Ishikawa (cell line): Measurements from ENCODE around the gene PROK1.

Source experiments
- CEBPB ChIP-seq: IDR thresholded peaks from 2 replicates; pipeline ENCODE4 v1.6.1; 2012
- CREB1 ChIP-seq: IDR thresholded peaks from 2 replicates; pipeline ENCODE4 v1.6.1; 2012; ENCODE audit warnings: low read depth
- EGR1 ChIP-seq: IDR thresholded peaks from 2 replicates; pipeline ENCODE4 v1.6.1; 2012
- EP300 ChIP-seq: IDR thresholded peaks from 2 replicates; pipeline ENCODE4 v1.6.1; 2012; ENCODE audit warnings: borderline replicate concordance
- FOXM1 ChIP-seq: IDR thresholded peaks from 2 replicates; pipeline ENCODE4 v1.6.1; 2012; ENCODE audit warnings: low read depth, borderline replicate concordance
- MAX ChIP-seq: IDR thresholded peaks from 2 replicates; pipeline ENCODE4 v1.6.1; 2012
- NFIC ChIP-seq: IDR thresholded peaks from 2 replicates; pipeline ENCODE4 v1.6.1; 2012
- RAD21 ChIP-seq: IDR thresholded peaks from 2 replicates; pipeline ENCODE4 v1.6.1; 2012; ENCODE audit warnings: low read depth
- REST ChIP-seq: IDR thresholded peaks from 2 replicates; pipeline ENCODE4 v1.6.1; 2012; ENCODE audit warnings: low read depth, mild to moderate bottlenecking
- TAF1 ChIP-seq: IDR thresholded peaks from 2 replicates; pipeline ENCODE4 v1.6.1; 2012; ENCODE audit warnings: low read depth, mild to moderate bottlenecking
- TCF12 ChIP-seq: IDR thresholded peaks from 2 replicates; pipeline ENCODE4 v1.6.1; 2012; ENCODE audit warnings: low read depth
- TEAD4 ChIP-seq: IDR thresholded peaks from 2 replicates; pipeline ENCODE4 v1.6.1; 2012
- YY1 ChIP-seq: IDR thresholded peaks from 2 replicates; pipeline ENCODE4 v1.6.1; 2012; ENCODE audit warnings: low read depth
- ZBTB7A ChIP-seq: IDR thresholded peaks from 2 replicates; pipeline ENCODE4 v1.6.1; 2012; ENCODE audit warnings: low read depth
- TF ChIP-seq, protein P1 (sequence below): IDR thresholded peaks from 2 replicates; pipeline ENCODE4 v1.6.1; 2012

PROK1 gene

GRCh38 chr1:110408488-110408887, 42.5 kb upstream of the PROK1 start:
- TF ChIP-seq CEBPB (no peak), TEAD4 (no peak), EGR1 (no peak), ZBTB7A (no peak), TAF1 (no peak), CREB1 (no peak), REST (no peak), EP300 (no peak), NFIC (no peak), RAD21 (no peak), MAX (no peak), YY1 (no peak), FOXM1 (no peak), TCF12 (no peak)
- TF ChIP-seq, protein P1, sequence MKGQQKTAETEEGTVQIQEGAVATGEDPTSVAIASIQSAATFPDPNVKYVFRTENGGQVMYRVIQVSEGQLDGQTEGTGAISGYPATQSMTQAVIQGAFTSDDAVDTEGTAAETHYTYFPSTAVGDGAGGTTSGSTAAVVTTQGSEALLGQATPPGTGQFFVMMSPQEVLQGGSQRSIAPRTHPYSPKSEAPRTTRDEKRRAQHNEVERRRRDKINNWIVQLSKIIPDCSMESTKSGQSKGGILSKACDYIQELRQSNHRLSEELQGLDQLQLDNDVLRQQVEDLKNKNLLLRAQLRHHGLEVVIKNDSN, result no peak

DNA sequence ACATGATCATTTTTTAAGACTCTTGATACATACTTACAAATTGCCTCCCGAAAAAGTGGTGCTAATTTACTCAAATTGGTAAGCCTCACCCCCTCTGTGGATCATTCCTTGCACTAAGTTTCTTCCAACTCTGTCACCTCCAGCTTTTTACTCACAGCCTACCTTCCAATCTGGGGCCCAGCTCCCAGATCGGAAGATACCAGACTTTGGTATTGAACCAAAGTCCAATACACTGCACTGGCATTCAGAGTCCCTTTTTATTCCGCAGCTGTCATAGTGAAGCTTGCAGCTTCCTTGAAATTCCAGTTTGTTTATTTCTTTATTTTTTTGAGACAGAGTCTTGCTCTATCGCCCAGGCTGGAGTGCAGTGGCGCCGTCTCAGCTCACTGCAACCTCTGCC, 41.6 kb upstream of the PROK1 start:
- TF ChIP-seq CEBPB (no peak), EGR1 (no peak), RAD21 (no peak), TAF1 (no peak)

DNA sequence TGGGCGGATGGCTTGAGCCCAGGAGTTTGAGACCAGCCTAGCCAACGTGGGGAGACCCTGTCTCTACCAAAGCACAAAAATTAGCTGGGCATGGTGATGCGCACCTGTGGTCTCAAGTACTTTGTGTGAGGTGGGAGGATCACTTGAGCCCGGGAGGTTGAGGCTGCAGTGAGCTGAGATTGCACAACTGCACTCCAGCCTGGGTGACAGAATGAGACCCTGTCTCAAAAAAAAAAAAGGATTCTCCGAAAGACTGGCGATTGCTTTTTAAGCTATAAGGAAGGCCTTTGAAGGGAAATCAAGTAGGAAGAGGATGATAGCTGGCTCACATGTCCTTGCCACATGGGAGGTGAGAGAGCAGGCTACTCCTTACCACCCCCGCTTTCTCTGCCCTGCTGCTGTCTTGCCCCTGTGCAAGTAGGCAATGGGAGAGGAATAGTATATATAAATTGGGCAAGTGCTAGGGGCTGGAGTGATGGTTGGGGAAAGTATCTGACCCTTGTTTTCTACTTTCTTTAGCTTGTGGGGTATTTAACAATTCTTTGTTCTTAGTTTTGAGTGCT, 39.7 kb upstream of the PROK1 start:
- TF ChIP-seq TEAD4 (no peak), YY1 (no peak), NFIC (no peak), CREB1 (no peak), RAD21 (no peak), TCF12 (no peak), ZBTB7A (no peak), TAF1 (no peak), REST (no peak), FOXM1 (no peak), EGR1 (no peak), MAX (no peak)
- TF ChIP-seq, protein P1, result no peak

GRCh38 chr1:110412576-110412975, 38.4 kb upstream of the PROK1 start:
- no peak for TF ChIP-seq EGR1
- TF ChIP-seq TEAD4, result 0 out of 2 replicates have a peak, but pooled peaks have one; percentile 9
- TF ChIP-seq EP300, result no peak
- no peak for TF ChIP-seq CEBPB
- no peak for TF ChIP-seq TAF1
- peak; percentile 95 for TF ChIP-seq RAD21
- TF ChIP-seq NFIC, result no peak
- TF ChIP-seq MAX, result no peak
- TF ChIP-seq, protein P1, result no peak
- no peak for TF ChIP-seq TCF12

GRCh38 chr1:110418729-110419128, 32.2 kb upstream of the PROK1 start:
- TF ChIP-seq EP300 (no peak), TEAD4 (no peak), CREB1 (no peak), RAD21 (no peak), CEBPB (no peak), MAX (no peak)
